ENCODE measurements around the gene SEC11C.

Gene SEC11C

GRCh38 chr18:59180150-59180845 lies 40.6 kb downstream of the SEC11C start:
- Histone ChIP-seq H3K36me3 (ENCODE audit: control insufficient read depth, insufficient read depth, low read length) (no peaks in the 10 kb centered on the region), H3K27ac (ENCODE audit: low read depth, low read length) (no peak overlapping the region), H3K4me3 (ENCODE audit: low read depth, low read length) (no peak overlapping the region), H3K4me1 (ENCODE audit: control insufficient read depth, insufficient read depth, low read length) (no peaks in the 10 kb centered on the region), H3K9ac (ENCODE audit: low read length) (no peak overlapping the region), H3K9me3 (ENCODE audit: control insufficient read depth, insufficient read depth, low read depth, low read length) (no peaks in the 10 kb centered on the region), H3K27me3 (ENCODE audit: control insufficient read depth, insufficient read depth, low read length) (no peaks in the 10 kb centered on the region)

DNA sequence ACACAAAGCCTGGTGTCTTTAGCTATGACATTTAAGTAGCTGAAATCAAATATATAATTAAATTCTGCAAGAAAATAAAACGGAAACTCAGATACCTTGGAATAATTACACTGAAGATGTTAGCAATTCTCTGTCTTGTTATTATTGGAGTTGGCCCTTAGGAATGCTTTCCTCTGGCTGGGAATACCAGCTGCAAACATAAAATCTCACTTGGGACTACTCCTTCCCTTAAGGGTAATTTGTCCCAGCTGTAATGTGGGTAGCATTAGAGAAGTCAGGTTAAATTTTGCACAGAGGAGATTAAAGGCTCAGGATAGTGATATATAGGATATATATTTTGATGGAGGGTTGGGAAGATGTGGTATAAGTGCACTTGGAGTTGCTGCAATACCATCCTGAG lies 43.0 kb downstream of the SEC11C start:
- no peak overlapping the region for H3K27ac ChIP-seq (ENCODE audit: low read depth, low read length)
- H3K9me3 ChIP-seq (ENCODE audit: control insufficient read depth, insufficient read depth, low read depth, low read length) = peaks cover 4% of the 10 kb centered on the region
- no peaks in the 10 kb centered on the region for H3K4me1 ChIP-seq (ENCODE audit: control insufficient read depth, insufficient read depth, low read length)
- no peaks in the 10 kb centered on the region for H3K27me3 ChIP-seq (ENCODE audit: control insufficient read depth, insufficient read depth, low read length)
- no peak overlapping the region for H3K4me3 ChIP-seq (ENCODE audit: low read depth, low read length)
- H3K9ac ChIP-seq (ENCODE audit: low read length) = no peak overlapping the region
- no peaks in the 10 kb centered on the region for H3K36me3 ChIP-seq (ENCODE audit: control insufficient read depth, insufficient read depth, low read length)

DNA sequence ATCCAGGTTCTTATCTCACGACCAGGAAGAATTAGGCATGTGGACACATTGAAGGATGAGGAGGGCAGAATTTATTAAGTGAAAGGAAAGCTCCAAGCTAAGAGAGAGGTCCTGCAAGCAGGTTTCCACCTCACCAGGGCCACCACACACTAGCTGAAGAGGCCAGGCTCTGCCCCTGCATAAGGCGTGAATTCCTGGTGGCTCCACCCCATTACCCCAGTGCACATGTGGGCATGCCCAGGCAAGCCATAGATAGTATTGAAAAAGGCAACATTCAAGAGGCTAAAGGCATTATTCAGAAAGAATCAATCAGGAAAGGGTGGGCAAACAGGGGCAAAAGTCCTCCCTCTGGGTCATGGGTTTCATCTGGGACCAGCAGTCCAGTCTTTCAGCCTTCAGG lies 49.3 kb downstream of the SEC11C start:
- Histone ChIP-seq H3K27me3 (ENCODE audit: control insufficient read depth, insufficient read depth, low read length) (no peaks in the 10 kb centered on the region), H3K36me3 (ENCODE audit: control insufficient read depth, insufficient read depth, low read length) (no peaks in the 10 kb centered on the region), H3K9ac (ENCODE audit: low read length) (no peak overlapping the region), H3K4me1 (ENCODE audit: control insufficient read depth, insufficient read depth, low read length) (no peaks in the 10 kb centered on the region), H3K27ac (ENCODE audit: low read depth, low read length) (no peak overlapping the region), H3K4me3 (ENCODE audit: low read depth, low read length) (no peak overlapping the region), H3K9me3 (ENCODE audit: control insufficient read depth, insufficient read depth, low read depth, low read length) (peaks cover 19% of the 10 kb centered on the region)

DNA sequence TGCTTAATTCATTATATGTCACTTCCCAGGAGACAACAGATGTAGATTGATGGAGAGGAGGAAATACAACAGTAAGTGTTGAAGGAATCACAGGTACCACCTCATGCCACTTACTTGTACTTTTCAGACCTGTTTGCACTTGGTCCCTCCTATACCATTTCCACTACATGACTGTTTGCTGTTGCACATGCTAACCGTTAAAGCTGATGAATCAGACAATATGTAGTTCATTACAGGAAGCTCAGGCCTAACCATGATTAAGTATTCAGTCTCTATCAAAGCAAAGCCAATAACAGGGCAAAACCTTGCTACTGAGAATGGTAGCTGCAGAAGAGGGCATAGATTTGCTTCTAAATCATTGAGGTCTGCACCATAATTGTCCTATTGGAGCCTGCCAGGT lies 50.1 kb downstream of the SEC11C start:
- Histone ChIP-seq H3K9me3 (ENCODE audit: control insufficient read depth, insufficient read depth, low read depth, low read length) (peaks cover 19% of the 10 kb centered on the region), H3K36me3 (ENCODE audit: control insufficient read depth, insufficient read depth, low read length) (no peaks in the 10 kb centered on the region), H3K27ac (ENCODE audit: low read depth, low read length) (no peak overlapping the region), H3K4me1 (ENCODE audit: control insufficient read depth, insufficient read depth, low read length) (no peaks in the 10 kb centered on the region), H3K4me3 (ENCODE audit: low read depth, low read length) (no peak overlapping the region), H3K27me3 (ENCODE audit: control insufficient read depth, insufficient read depth, low read length) (no peaks in the 10 kb centered on the region), H3K9ac (ENCODE audit: low read length) (no peak overlapping the region)

DNA sequence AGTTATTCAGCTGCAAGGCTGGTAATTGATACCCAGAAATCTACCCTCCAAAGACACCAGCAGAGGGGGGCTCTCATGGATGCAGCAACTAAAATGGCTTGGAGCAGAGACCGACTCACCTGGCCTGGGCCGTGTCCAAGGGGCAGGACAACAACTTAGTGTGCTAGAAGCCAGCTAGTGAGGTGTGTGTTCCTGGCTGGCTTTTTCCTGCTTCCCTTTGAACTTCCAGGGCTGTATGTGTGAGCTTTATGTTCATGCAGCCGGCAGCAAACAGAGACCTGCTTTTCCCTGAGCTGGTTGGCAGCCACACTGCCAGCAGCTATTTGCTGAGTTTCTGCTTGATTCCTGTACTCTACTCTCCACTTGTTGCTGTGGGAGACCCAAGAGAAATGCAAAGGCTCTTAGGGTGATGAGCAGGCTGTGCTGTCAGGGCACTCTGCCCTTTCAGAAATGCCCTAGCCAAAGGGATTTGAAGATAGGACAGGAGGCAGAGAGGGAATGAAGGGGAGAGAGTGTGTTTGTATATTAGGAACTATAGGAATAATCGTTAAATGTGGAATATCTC lies 56.6 kb downstream of the SEC11C start:
- Histone ChIP-seq H3K4me1 (ENCODE audit: control insufficient read depth, insufficient read depth, low read length) (no peaks in the 10 kb centered on the region), H3K9ac (ENCODE audit: low read length) (no peak overlapping the region), H3K9me3 (ENCODE audit: control insufficient read depth, insufficient read depth, low read depth, low read length) (no peaks in the 10 kb centered on the region), H3K4me3 (ENCODE audit: low read depth, low read length) (no peak overlapping the region), H3K27ac (ENCODE audit: low read depth, low read length) (no peak overlapping the region), H3K27me3 (ENCODE audit: control insufficient read depth, insufficient read depth, low read length) (no peaks in the 10 kb centered on the region), H3K36me3 (ENCODE audit: control insufficient read depth, insufficient read depth, low read length) (no peaks in the 10 kb centered on the region)

DNA sequence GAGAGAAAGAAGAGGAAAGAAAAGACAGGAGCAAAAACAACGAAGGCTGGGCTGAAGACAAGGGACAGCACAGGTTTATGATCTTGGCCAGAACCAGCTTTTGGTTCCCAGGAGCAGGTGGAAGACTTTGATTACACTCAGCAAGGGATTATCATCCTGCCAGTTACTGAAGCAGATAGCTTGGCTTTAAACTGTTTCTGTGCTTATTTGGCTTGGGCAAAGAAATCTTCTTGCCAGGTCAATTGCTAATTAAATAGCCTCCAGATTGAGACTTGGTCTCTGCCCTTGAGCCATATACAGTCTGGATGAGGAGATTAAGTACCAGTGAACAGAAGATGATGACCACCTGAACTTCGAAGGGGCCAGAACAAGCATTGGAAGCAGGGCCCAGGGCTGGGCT lies 58.0 kb downstream of the SEC11C start:
- H3K4me3 ChIP-seq (ENCODE audit: low read depth, low read length) = no peak overlapping the region
- no peaks in the 10 kb centered on the region for H3K4me1 ChIP-seq (ENCODE audit: control insufficient read depth, insufficient read depth, low read length)
- H3K27ac ChIP-seq (ENCODE audit: low read depth, low read length) = no peak overlapping the region
- H3K27me3 ChIP-seq (ENCODE audit: control insufficient read depth, insufficient read depth, low read length) = no peaks in the 10 kb centered on the region
- peaks cover 4% of the 10 kb centered on the region; the same call in 1 of the 2 replicates for H3K9me3 ChIP-seq (ENCODE audit: control insufficient read depth, insufficient read depth, low read depth, low read length)
- no peaks in the 10 kb centered on the region for H3K36me3 ChIP-seq (ENCODE audit: control insufficient read depth, insufficient read depth, low read length)
- H3K9ac ChIP-seq (ENCODE audit: low read length) = no peak overlapping the region

- Histone ChIP-seq H3K4me3 (ENCODE audit: low read depth, low read length) (no peak overlapping the region), H3K27ac (ENCODE audit: low read depth, low read length) (no peak overlapping the region), H3K9me3 (ENCODE audit: control insufficient read depth, insufficient read depth, low read depth, low read length) (peaks cover 6% of the 10 kb centered on the region; the same call in 1 of the 2 replicates), H3K36me3 (ENCODE audit: control insufficient read depth, insufficient read depth, low read length) (no peaks in the 10 kb centered on the region), H3K4me1 (ENCODE audit: control insufficient read depth, insufficient read depth, low read length) (no peaks in the 10 kb centered on the region), H3K9ac (ENCODE audit: low read length) (no peak overlapping the region), H3K27me3 (ENCODE audit: control insufficient read depth, insufficient read depth, low read length) (no peaks in the 10 kb centered on the region)
Observed at GRCh38 chr18:59198215-59198614, 58.5 kb downstream of the SEC11C start.

- Histone ChIP-seq H3K4me1 (ENCODE audit: control insufficient read depth, insufficient read depth, low read length) (no peaks in the 10 kb centered on the region), H3K36me3 (ENCODE audit: control insufficient read depth, insufficient read depth, low read length) (no peaks in the 10 kb centered on the region), H3K9me3 (ENCODE audit: control insufficient read depth, insufficient read depth, low read depth, low read length) (peaks cover 6% of the 10 kb centered on the region; the same call in 1 of the 2 replicates), H3K27ac (ENCODE audit: low read depth, low read length) (no peak overlapping the region), H3K9ac (ENCODE audit: low read length) (no peak overlapping the region), H3K27me3 (ENCODE audit: control insufficient read depth, insufficient read depth, low read length) (no peaks in the 10 kb centered on the region), H3K4me3 (ENCODE audit: low read depth, low read length) (no peak overlapping the region)
Observed at GRCh38 chr18:59200787-59201186, 61.1 kb downstream of the SEC11C start.

- no peaks in the 10 kb centered on the region for H3K27me3 ChIP-seq (ENCODE audit: control insufficient read depth, insufficient read depth, low read length)
- H3K4me3 ChIP-seq (ENCODE audit: low read depth, low read length) = no peak overlapping the region
- no peaks in the 10 kb centered on the region for H3K36me3 ChIP-seq (ENCODE audit: control insufficient read depth, insufficient read depth, low read length)
- no peak overlapping the region for H3K27ac ChIP-seq (ENCODE audit: low read depth, low read length)
- H3K4me1 ChIP-seq (ENCODE audit: control insufficient read depth, insufficient read depth, low read length) = no peaks in the 10 kb centered on the region
- H3K9me3 ChIP-seq (ENCODE audit: control insufficient read depth, insufficient read depth, low read depth, low read length) = peaks cover 6% of the 10 kb centered on the region; the same call in 1 of the 2 replicates
- no peak overlapping the region for H3K9ac ChIP-seq (ENCODE audit: low read length)
Observed at GRCh38 chr18:59202258-59202820, 62.7 kb downstream of the SEC11C start.

DNA sequence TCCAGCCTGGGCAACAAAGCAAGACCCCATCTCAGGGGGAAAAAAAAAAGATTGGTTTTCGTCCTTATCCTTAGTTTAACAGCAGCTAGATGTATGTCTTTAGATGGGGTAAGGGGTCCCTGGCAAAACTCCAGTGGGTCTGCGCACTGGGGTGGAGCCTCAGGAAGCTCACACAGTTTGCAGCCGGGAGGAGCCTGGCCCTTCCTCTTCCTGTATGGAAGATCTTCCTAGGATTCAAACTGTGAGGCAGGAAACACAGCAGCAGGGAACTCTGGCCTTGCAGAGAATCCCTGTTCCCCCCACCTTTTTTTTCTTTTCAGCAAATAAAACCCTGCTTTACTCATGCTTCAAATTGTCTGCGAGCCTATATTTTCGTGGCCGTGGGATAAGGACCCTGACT lies 67.8 kb downstream of the SEC11C start:
- H3K27ac ChIP-seq (ENCODE audit: low read depth, low read length) = no peak overlapping the region
- H3K27me3 ChIP-seq (ENCODE audit: control insufficient read depth, insufficient read depth, low read length) = no peaks in the 10 kb centered on the region
- peaks cover 4% of the 10 kb centered on the region; the same call in 1 of the 2 replicates for H3K9me3 ChIP-seq (ENCODE audit: control insufficient read depth, insufficient read depth, low read depth, low read length)
- no peaks in the 10 kb centered on the region for H3K36me3 ChIP-seq (ENCODE audit: control insufficient read depth, insufficient read depth, low read length)
- no peak overlapping the region for H3K4me3 ChIP-seq (ENCODE audit: low read depth, low read length)
- H3K9ac ChIP-seq (ENCODE audit: low read length) = no peak overlapping the region
- H3K4me1 ChIP-seq (ENCODE audit: control insufficient read depth, insufficient read depth, low read length) = no peaks in the 10 kb centered on the region

All from HUES6 (cell line).